ENCODE results near the gene AIG1.

The AIG1 gene

GRCh38 chr6:143376861-143377260 lies 316.2 kb downstream of the AIG1 start:
- no peak overlapping the region for H3K27ac Mint-ChIP-seq
- no peak overlapping the region for H3K4me3 Mint-ChIP-seq
- peaks cover 6% of the 10 kb centered on the region for H3K36me3 Mint-ChIP-seq (ENCODE audit: low read depth)
- no peak for TF ChIP-seq CTCF (IDR thresholded peaks at IDR 0.05)
- H3K4me1 Mint-ChIP-seq: no peaks in the 10 kb centered on the region
- DNase-seq: no peak
- no peaks in the 10 kb centered on the region for H3K27me3 Mint-ChIP-seq (ENCODE audit: low read depth, poor library complexity)
- peaks cover 14% of the 10 kb centered on the region for H3K9me3 Mint-ChIP-seq

- H3K9me3 Mint-ChIP-seq: peaks cover 5% of the 10 kb centered on the region
- DNase-seq: no peak
- H3K27ac Mint-ChIP-seq: no peak overlapping the region
- H3K27me3 Mint-ChIP-seq (ENCODE audit: low read depth, poor library complexity): peaks cover 2% of the 10 kb centered on the region
- no peak overlapping the region for H3K4me3 Mint-ChIP-seq
- no peaks in the 10 kb centered on the region for H3K36me3 Mint-ChIP-seq (ENCODE audit: low read depth)
- TF ChIP-seq CTCF (IDR thresholded peaks at IDR 0.05): no peak
- no peaks in the 10 kb centered on the region for H3K4me1 Mint-ChIP-seq
These were observed 324.9 kb downstream of the AIG1 start for GRCh38 chr6:143385636-143386035.

- Mint-ChIP-seq H3K27ac (no peak overlapping the region), H3K9me3 (no peaks in the 10 kb centered on the region), H3K36me3 (ENCODE audit: low read depth) (no peaks in the 10 kb centered on the region), H3K27me3 (ENCODE audit: low read depth, poor library complexity) (peaks cover 2% of the 10 kb centered on the region), H3K4me3 (no peak overlapping the region), H3K4me1 (no peaks in the 10 kb centered on the region)
- DNase-seq: no peak
- TF ChIP-seq CTCF (IDR thresholded peaks at IDR 0.05): no peak
These were observed 329.6 kb downstream of the AIG1 start for GRCh38 chr6:143390278-143390677.

All from nephron progenitor cell (in vitro differentiated cells).